DMS114 treated with DMSO at 0.1 percent for 48 hours (cell line): Measurements from ENCODE around the gene TBC1D22A.
"Not testable (repeated sequence)": the region's sequence is repeated elsewhere in the genome, so short reads cannot be mapped to it uniquely, and the experiment has no call there.

Experiments
- DNase-seq: peaks from one replicate; lab custom pipeline; 2025; ENCODE audit not compliant: unreplicated experiment; lab: John Stamatoyannopoulos, UW

TBC1D22A gene

DNA sequence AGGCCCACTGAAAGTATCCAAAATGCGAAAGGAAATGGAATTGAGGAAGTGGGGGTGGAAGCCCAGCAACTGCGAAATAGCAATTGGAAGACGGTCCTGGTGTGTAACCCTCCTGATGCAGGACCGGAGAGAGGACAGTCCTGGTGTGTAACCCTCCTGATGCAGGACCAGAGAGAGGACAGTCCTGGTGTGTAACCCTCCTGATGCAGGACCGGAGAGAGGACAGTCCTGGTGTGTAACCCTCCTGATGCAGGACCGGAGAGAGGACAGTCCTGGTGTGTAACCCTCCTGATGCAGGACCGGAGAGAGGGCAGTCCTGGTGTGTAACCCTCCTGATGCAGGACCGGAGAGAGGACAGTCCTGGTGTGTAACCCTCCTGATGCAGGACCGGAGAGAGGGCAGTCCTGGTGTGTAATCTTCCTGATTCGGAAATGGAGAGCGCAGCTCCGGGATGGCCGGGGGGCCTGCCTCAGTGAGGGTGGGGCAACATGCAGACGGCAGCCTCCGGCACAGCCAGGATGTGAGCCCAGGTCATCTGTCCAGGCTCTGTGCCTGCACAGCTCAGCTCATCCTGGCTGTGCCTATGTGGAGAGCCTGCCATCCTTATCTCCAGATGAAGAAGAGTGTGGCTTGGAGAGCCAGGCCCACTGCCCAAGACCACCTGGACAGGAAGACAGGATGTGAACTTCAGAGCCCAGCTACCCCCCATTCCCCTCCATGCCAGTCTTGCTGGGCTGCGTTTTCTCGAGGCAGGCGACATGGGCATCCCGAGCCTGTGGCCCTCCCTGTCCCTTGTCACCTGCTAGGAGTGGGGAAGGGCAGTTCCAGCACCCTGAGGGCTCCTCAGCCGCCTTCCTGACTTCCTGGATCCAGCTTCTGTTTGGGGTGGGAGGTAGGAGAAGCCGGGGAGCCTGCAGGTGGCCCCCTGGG, 408.3 kb downstream of the TBC1D22A start:
- not testable (repeated sequence) for DNase-seq

DNA sequence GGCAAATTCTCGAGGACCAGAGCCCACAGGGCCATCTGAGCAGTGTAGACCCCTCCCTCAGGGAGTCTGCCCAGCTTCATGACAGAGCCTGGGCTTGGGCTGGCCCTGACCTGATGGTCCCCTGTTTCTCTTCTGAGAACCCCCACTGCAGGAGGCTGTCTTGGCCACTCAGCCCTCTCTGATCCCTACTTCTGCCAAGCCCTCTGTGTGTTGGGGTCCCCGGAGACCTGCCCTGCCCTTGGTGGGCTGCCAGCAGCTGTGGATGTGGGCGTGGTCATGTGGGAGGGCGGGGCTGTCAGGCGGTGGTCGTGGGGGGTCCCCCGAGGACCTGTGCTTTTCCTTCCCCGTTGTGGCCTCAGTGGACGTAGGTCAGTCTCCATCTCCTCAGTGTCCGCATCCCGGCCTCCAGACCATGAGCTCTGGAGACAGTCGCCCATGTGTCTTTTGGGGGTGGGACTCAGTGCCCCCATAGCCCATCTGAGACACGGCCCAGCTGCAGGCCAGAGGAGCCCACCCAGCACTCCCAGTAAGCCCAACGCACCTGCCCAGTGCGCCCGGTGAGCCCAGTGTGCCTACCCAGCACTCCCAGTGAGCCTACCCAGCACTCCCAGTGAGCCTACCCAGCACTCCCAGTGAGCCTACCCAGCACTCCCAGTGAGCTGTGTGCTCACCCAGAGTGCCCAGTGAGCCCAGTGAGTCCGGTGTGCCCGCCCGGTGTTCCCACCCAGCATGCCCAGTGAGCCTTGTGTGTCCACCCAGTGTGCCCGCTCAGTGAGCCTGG, 409.2 kb downstream of the TBC1D22A start:
- DNase-seq, result no peak

DNA sequence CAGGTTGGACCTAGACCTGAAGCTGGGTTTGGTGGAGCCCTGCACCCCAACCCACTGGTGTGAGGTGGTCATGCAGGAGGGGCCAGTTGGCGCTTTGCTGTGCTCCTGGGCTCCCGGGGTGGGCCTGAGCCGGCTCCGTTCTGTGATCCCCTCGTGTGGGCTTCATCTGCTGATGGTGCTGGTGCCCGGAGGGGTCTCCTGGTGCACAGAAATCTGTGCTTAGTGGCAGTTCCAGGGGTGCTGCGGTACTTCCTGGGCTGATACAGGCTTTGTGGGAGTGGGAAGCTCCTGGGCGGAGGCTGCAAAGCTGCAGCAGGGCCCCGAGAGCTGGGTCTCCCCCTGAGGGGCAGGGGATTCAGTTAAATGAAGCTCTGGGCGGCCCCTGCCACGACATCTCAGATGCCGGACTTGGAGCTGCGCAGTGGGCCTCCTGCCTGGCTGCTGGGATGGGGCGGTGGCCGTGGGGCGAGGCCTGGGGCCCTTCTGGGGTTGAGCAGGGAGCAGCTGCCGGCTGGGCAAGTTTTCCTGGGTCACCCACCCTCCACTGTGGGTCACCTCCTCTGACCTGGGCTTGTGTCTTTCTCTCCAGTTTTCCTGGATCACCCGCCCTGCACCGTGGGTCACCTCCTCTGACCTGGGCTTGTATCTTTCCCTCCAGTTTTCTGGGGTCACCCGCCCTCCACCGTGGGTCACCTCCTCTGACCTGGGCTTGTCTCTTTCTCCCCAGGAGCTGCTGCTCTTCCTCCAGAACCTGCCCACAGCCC, 410.5 kb downstream of the TBC1D22A start:
- no peak for DNase-seq

DNA sequence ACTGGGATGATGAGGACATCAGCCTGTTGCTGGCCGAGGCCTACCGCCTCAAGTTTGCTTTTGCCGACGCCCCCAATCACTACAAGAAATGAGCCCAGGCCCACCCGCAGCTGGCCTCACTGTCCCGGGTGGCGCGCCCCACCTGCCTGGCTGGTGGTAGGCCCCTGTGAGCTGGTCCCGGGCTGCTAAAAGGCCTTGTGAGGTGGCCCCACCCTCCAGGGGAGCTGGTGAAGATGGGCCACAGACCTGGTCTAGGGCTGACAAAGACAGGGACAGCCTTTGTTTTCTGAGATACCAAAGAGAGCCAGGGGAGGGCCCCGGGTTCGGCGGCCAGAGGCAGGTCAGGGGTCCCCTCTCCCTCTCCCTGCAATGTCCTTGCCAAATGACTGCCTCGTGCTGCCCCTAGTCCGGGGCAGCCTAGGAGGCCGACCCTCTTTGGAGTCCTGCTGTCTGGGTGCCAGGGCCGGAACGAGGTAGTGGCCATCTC, 411.1 kb downstream of the TBC1D22A start:
- DNase-seq, result no peak

DNA sequence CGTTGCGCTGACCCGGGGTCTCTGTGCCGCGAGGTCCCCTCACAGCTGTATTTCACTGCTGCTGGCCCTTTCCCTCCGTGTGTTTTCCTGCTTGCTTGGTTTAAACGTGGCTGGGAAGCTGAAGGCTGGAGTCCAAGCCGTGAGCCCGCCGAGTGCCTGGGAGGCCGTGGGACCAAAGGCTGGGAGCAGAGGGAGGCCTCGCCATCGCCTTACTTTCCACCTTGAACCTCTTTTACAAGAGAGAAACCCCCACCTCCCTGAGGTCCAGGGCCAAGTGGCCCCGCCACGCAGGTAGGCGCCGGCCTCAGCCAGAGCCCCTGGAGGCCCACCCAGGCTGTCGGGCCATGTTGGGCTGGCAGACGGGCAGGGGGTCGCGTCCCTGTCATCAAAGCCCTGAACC, 411.6 kb downstream of the TBC1D22A start:
- no peak for DNase-seq

DNA sequence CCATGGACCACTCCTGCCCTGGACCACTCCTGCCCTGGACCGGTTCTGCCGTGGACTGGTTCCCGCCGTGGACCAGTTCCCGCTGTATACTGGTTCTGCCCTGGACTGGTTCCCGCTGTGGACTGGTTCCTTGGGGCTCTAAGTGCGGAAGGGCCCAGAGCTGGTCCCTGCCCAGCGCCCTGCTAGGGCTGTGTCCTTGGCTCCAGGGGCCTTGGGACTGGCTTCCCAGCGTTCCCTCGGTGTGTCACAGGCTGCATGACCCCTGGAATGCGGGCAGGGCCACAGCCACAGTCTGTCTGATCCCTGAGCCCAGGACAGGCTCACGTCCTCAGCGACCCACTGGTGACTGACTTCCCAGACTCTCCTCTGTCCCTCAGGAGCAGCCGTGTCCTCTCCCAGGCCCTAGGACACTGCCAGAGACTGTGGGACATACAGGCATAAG, 412.2 kb downstream of the TBC1D22A start:
- no peak for DNase-seq

DNA sequence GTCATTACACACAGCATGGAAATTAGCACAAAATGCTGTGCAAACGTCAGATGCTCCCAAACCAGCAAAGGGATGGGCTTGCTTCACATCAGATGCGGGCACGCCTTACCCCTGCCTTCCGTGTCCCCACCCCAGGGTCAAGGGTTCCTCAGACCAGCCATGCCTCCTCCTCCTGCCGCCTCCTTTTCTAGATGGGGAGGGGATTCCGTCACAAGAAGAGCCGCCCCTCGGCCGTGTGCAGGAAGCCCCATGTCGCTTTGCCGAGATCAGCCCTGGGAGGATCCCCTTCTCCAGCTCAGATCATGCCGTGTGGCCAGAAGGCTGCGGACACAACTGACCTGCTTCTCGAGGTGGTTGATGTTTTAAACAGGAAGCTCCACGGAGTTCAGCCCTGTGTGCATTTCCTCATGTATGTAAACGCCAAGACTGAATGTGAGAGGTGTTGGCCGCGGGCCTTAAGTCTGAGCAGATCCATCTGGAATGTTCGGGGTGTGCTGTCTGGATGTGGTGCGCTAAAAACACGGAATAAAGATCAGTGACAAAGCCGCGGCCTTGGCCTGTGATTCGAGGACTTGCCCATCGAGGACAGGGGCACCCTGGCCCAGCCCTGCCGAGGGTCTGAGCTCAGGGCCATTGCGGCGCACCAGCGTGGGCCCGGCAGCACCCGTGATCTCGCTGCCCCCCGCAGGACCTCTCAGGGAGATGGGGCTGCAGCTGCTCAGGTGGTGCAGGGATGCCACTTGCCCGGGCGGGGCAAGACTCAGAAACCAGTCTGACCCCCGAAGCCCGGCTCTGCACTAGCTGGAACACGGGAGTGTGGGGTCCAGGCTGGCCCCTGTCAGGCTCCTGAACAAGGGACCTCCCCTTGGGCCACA, 412.9 kb downstream of the TBC1D22A start:
- DNase-seq, result no peak

DNA sequence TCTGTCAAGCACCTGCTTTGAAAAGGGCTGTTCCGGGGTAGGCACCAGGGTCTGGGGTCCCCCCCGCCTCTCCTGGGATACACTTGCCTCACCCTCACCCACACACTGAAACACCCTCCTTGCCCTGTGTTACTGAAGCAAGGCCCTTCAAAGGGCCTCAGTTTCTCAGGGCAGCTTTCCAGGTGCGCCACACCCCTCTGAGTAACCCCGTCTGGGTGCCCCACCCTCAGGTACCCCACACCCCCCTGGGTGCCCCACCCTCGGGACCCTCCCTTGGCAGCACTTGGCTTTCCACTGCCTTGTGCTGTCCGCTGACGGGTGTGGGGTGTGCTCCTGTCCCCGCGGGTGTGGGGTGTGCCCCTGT, 413.6 kb downstream of the TBC1D22A start:
- DNase-seq, result no peak

DNA sequence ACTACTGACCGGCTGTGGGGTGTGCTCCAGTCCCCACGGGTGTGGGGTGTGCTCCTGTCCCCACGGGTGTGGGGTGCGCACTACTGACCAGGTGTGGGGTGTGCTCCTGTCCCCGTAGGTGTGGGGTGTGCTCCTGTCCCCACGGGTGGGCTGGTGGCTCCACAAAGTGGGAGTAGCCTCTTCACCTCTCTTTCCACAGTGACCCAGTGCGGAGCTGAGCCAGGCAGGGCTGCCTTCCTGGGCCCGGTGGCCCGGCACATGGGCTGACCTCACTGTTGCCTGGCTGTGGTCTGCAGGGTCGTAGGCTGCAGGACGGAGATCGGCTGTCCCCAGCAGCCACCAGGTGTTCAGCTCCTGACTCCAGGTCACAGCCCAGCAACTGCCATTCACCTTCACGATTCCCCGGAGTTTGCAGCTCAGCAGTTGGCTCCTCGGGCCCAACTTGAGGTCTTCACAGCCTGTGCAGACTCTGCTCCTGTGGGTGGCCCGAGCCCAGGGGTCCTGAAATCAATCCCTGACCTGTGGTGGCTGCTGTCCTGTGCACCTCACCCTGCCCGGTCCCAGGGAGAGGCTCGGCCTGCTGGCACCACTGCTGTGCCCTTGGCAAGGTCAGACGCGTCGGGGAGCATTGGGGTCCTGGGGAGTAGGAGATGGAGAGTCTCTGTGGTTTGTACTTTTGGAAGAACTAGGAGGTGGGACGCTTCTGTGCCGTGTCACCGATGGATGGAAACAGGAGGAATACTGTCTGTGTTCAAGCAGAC, 414.3 kb downstream of the TBC1D22A start:
- no peak for DNase-seq

DNA sequence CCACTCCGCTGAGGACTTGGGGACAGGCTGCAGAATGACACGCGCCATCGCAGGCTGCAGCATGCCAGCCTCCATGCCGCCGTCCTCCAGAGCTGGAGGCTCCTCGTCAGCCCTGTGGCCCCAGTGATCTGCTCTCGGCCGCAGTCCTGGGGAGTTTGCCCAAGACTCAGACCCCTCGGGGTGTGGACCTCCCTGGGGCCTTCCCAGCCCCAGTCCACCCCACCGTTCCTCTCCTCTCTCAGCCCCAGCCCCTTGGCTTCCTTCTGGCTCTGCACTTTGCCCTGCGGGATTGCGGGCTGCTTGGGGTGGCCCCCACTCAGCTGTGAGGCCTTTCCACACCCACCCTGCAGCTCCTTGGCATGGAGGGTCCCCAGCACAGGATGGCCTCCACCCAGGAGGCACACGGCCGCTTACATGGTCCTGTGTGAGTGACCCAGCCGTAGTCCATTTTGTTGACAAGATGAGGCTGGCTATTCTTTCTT, 414.9 kb downstream of the TBC1D22A start:
- no peak for DNase-seq

DNA sequence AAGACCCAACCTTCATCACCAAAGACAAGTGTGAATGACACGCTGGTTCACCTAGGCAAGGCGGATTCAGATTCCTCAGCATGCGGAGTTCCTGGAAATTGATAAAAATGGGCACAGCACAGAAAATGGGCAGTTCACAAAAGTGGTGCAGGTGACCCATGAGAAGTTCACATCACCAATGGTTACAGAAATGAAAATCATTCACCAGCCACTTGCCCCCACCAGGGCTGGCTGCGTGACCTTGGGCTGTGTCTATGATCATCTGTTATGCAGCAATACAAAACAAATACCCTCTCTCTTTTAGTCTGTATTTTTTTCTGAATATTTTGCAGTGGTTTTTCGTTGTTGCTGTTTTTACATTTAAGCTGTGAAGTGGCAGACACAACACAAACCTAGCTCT, 415.9 kb downstream of the TBC1D22A start:
- DNase-seq, result no peak

DNA sequence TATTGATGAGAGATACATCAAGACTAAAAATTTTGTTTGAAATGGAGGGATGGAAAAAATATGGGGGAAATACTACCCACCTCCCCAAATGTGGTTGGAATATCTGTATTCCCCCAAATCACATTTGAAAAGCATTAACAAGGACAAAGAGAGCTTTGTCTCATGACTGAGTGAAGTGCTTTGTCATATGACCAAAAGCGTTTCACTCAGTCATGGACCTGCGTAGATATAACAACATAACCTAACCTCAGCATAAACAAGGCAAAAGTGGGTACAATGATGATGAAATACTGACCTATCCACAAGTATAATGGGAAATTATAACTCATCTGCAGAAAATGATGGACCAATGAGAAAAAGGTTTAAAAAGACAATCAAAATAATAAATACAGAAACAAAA, 418.3 kb downstream of the TBC1D22A start:
- no peak for DNase-seq

DNA sequence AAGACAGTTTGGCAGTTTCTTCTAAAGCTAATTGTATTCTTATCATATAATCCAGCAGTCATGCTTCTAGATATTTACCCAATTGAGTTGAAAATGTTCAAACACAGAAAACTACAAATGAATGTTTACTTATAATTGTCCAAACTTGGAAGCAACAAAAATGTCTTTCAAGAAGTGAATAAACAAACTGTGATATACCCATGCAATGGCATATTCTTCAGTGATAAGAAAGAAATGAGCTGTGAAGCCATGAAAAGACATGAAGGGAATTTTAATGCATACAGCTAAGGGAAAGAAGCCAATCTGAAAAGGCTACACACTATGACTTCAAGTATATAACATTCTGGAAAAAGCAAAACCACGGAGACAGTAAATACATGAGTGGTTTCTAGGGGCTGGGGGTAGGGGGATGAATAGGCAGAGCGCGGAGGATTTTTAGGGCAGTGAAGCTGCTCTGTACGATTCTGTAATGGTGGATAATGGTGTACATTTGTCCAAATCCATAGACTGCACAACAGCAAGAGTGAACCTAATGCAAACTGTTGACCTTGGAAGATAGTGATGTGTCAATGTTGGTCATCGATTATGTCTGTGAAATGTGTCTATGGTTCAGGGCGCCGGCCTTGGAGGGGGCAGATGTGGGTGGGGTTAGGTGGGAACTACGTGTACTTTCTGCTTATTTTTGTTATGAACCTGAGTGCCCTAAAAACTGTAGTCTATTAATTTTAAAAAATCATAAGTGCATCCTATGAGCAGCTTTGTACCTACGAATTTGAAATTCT, 424.9 kb downstream of the TBC1D22A start:
- DNase-seq, result no peak

DNA sequence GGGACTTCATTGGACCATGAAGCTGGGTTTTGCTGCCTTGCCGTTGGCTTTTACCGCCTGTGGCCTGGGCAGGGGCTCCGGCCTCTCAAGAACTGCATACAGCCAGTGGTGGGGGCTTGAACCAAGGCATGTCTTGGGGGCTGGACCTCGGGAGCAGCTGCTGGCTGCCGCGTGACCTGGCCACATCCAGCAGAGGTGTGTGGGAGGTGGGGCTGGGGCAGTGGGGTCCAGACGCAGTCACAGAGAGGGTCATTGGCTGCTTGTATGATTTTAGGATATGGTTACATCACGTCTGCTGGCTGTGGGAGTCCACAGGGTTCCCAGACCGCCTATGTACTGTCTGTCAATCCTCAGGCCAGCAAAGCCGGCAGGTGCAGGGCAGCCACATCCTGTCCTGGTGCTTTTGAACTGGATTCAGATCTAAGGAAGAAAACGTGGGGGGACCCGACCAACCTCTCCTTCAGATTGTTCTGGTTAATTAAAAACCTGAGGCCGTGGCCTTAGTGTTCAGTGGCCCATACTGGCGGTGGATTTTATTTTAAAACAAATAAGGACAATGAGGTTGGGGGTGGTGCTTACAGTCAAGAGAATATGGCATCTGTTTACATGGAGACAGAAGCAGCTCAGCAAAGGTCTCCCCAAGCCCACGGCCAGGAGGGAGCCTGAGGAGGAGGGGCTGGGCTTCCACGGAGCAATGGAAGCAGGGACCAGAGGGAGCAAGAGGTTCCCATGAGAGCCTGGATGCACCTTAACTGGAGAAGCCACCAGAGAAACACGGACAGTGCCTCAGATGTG, 426.0 kb downstream of the TBC1D22A start:
- no peak for DNase-seq

DNA sequence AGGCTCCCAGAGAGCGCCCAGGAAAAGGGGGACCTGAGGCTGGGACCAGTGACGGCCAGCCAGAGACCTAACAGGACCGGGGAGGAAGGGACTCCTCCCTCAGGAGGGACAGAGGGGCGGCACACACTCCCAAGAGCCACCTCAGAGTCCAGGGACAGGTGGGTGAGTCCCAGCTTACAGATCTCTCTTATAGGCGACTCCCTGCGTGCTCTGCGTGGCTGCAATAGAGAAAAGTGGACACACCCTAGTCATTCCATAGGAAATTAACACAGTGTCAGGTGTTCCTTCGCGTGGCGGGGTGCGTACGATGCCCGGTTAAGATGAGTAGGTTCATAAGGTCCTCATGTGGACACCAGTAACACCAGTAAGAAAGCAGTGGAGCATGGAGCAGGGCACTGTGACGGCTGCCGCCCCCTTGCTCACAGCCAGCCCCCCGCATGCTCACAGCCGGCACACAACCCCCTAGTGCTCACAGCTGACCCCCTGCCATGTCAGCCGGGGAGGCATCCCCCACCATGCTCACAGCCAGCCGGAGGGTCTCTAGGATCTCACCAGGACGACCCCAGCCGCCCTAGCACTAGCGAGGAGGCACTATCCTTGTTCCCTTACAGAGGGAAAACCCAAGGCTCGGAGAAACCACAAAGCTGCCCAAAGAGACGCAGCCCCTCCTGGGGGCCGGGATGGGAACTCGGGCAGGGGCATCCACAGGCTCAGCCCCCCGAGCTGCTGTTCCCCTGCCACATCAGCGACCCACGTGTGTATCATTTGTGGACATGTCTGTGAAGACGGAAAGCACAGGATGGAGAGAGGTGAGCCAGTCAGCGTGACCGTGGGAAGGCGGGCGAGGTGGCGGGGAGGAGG, 426.8 kb downstream of the TBC1D22A start:
- no peak for DNase-seq

DNA sequence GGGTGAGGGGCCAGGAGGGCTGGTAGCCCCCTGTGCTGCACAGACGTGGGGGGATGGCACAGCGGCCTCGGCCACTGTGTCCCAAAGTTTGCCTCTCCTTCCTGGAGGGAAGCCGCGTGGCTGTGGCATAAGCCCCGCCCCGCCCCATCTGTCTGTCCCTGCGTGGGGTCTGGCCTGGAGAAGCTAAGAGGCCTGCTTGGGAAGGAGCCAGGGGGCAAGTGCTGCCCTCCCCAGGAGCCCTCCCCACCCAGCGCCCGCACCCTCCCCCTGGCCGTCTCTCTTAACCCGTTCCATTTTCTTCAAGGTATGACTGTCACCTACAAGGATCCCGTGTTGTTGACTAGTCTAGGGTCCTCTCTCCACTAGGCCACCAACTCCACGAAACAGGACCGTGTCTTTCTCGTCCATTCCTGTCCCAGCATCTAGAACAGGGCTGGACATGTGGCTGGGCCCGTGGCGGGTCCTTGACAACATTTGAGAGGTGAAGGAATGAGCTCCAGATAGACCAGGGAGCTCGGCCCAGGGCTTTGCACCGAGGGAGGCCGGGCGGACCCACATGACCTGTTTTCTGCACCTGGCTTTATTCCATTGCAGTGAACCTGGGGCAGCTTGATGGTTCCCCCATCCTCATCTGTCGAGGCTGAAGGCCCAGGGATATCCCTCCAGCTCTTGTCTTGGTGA, 428.0 kb downstream of the TBC1D22A start:
- no peak for DNase-seq
